ENCODE data around the gene PSMG4. TPM values are rescaled to one million over a fixed set of nuclear protein-coding genes. Genes with fewer than 3 reads are reported as not detected.

Gene PSMG4
- total and polyA plus RNA-seq, 2 donors (not counting 3 experiments of a cell fraction or from before 2014, with no cell fraction given), result 31.4 to 46.0 TPM

GRCh38 chr6:3283241-3283640 lies 24.5 kb downstream of the PSMG4 start:
- ChIA-PET POLR2A (no interaction called here), CTCF (interaction anchor here (1.3 to 1.5 kb wide), 2 partner anchors 92 to 175 kb away, joined by 3 to 7 read pairs; no protein-coding TSS in a partner anchor)
- DNase-seq (ENCODE audit: low read depth, low spot score), result no peak
- H3K9me1 ChIP-seq (replicated peaks; ENCODE audit: control insufficient read depth, extremely low read depth, insufficient read depth, low read length), result no peaks in the 10 kb centered on the region
- H2AFZ ChIP-seq (ENCODE audit: low read depth, low read length), result no peak overlapping the region
- H3K4me3 ChIP-seq (replicated peaks in 1 of 3; ENCODE audit: insufficient read depth in 1 of 3, low read depth in 1 of 3, low read length in 3 of 3), result no peak overlapping the region
- H3K9ac ChIP-seq (replicated peaks; ENCODE audit: extremely low read depth, insufficient read depth, low read length), result no peak overlapping the region
- peaks cover 27% of the 10 kb centered on the region for H3K4me1 ChIP-seq (ENCODE audit: control insufficient read depth, extremely low read depth, insufficient read depth, low read length)
- BruUV-seq (replicated peaks), result no TSS peak
- FAIRE-seq, result no peak
- H3K27ac ChIP-seq (ENCODE audit: insufficient read depth, low read depth, low read length), result no peak overlapping the region
- H4K20me1 ChIP-seq (replicated peaks; ENCODE audit: control insufficient read depth, extremely low read depth, insufficient read depth, low read length), result no peaks in the 10 kb centered on the region
- H3K9me3 ChIP-seq (replicated peaks; ENCODE audit: control insufficient read depth, insufficient read depth, low read length), result no peaks in the 10 kb centered on the region
- H3K79me2 ChIP-seq (ENCODE audit: control insufficient read depth, insufficient read depth, low read length), result no peaks in the 10 kb centered on the region
- H3K36me3 ChIP-seq (ENCODE audit: control insufficient read depth in 2 of 2, extremely low read depth in 1 of 2, insufficient read depth in 2 of 2, low read length in 2 of 2), result peaks cover 0 to 7% of the 10 kb centered on the region in 2 experiments
- no peak overlapping the region for H3K4me2 ChIP-seq (ENCODE audit: insufficient read depth, low read length)
- dilution Hi-C loops (cut with MboI; ENCODE audit: extremely low pct_ligation_motif_present, low sequenced_read_pairs) (loop anchor here (25.0 kb wide), 1 partner anchor 704 kb away; no protein-coding TSS in a partner anchor), intact Hi-C loops (cut with micrococcal nuclease) (loop anchor here (5.0 kb wide), 1 partner anchor 629 kb away; no protein-coding TSS in a partner anchor)
- no peak for TF ChIP-seq CTCF (IDR thresholded peaks at IDR 0.05; ENCODE audit: extremely low read depth in 1 of 2, insufficient read depth in 1 of 2, low read depth in 1 of 2, low read length in 2 of 2)
- TF ChIP-seq JUN (IDR thresholded peaks at IDR 0.05; ENCODE audit: borderline replicate concordance, insufficient read depth, insufficient read length, low read depth), result no peak
- TF ChIP-seq MAX (IDR thresholded peaks at IDR 0.05; ENCODE audit: insufficient read depth, insufficient read length), result no peak
- no peak for TF ChIP-seq EZH2 (IDR thresholded peaks at IDR 0.05; ENCODE audit: borderline replicate concordance, low read depth, low read length, severe bottlenecking)
- no peak for TF ChIP-seq POLR2AphosphoS5 (IDR thresholded peaks at IDR 0.05; ENCODE audit: insufficient read depth, low read depth, low read length)
- no peak for TF ChIP-seq FOS (IDR thresholded peaks at IDR 0.05; ENCODE audit: borderline replicate concordance, insufficient read depth, low read length)
- no peak for TF ChIP-seq MYC (IDR thresholded peaks at IDR 0.05; ENCODE audit: low read depth, low read length)
- TF ChIP-seq POLR2A (IDR thresholded peaks at IDR 0.05; ENCODE audit: low read depth, low read length), result no peak
- no peak for TF ChIP-seq GATA2 (IDR thresholded peaks at IDR 0.05; ENCODE audit: insufficient read depth, insufficient read length, low read depth, low read length)
- H3K27me3 ChIP-seq (ENCODE audit: control insufficient read depth in 2 of 2, insufficient read depth in 2 of 2, low read length in 2 of 2), result no peaks in the 10 kb centered on the region
